Measurements from ENCODE around the gene FMNL2.

The FMNL2 gene

DNA sequence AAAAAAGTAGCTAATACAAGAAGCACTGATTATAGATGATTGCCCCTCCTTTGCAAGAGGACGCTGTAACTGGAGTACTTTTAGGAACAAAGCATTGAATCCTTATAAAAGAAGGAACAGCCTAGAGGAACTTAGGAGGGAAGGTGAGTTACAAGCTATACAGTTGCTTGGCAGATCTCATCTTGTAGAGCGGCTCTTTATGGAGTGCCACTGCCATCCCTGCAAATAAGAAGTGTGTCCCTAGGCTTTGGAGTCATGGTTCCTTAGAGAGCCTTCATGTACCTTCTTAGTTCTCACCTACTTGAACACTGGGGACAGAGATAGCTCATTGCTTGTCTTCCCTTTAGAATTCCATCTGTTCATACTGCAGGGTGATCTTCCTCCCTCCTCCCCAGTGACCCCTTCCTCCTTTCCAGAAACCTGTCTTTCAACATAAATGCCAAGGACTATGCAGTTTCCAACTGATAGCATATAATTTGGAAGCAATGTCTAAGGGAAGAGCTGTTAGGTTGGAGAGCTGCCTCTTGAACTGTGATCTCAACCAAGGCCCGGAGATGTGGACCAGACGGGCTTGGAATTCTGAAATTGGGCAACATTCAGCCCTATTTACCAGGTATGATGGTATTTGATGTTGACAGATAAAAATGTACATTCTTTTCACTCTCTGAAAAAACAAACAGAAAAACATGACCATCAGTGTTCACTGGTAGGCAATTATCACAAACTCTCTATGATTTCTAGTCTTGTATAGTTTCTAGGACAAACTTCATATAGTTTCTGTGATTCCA lies 7.5 kb downstream of the FMNL2 start:
- H3K4me1 ChIP-seq (ENCODE audit: control insufficient read depth, insufficient read depth, low read length), result peaks cover 4% of the 10 kb centered on the region
- H3K4me2 ChIP-seq (ENCODE audit: low read length), result no peak overlapping the region
- no peaks in the 10 kb centered on the region for H3K27me3 ChIP-seq (ENCODE audit: control insufficient read depth, insufficient read depth, low read length)
- H3K36me3 ChIP-seq (ENCODE audit: insufficient read depth, low read length), result peaks cover 4% of the 10 kb centered on the region
- no peak overlapping the region for H3K4me3 ChIP-seq (ENCODE audit: low read length)
- no peaks in the 10 kb centered on the region for H3K9me3 ChIP-seq (replicated peaks; ENCODE audit: low read length)
- no peak overlapping the region for H3K9ac ChIP-seq (ENCODE audit: low read depth, low read length)

GRCh38 chr2:152343426-152343825 lies 8.5 kb downstream of the FMNL2 start:
- H3K4me3 ChIP-seq (ENCODE audit: low read length), result no peak overlapping the region
- H3K9me3 ChIP-seq (replicated peaks; ENCODE audit: low read length), result no peaks in the 10 kb centered on the region
- H3K36me3 ChIP-seq (ENCODE audit: insufficient read depth, low read length), result peaks cover 4% of the 10 kb centered on the region
- no peaks in the 10 kb centered on the region for H3K27me3 ChIP-seq (ENCODE audit: control insufficient read depth, insufficient read depth, low read length)
- no peak overlapping the region for H3K9ac ChIP-seq (ENCODE audit: low read depth, low read length)
- no peak overlapping the region for H3K4me2 ChIP-seq (ENCODE audit: low read length)
- no peaks in the 10 kb centered on the region for H3K4me1 ChIP-seq (ENCODE audit: control insufficient read depth, insufficient read depth, low read length)

DNA sequence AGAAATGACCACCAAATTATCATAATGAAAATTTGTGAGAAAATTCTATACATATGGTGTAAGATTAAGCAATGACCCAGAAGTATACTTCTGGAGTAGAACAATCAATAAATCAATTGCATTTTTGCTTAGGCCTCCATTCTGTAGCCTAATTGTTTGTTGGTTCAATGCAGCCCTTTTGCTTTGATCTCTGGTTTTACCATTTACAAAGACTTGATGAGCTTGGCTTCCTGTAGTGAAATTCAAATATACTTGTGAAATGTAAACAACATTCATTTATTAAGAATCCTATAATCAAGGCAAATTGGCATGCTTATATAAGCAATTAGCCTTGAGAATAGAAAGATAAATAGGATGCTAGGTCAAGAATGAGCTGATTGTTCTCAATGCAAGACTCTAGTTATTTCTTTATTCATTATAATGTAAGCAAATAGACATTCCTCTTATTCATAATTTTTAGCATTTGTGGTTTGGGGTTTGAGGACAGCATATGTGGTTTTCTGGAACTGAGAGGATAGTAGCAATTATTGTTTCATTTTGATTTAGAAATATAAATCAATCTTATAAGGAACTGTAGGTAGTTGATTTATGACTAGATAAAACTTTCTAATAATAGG lies 9.7 kb downstream of the FMNL2 start:
- Histone ChIP-seq H3K27me3 (ENCODE audit: control insufficient read depth, insufficient read depth, low read length) (no peaks in the 10 kb centered on the region), H3K9ac (ENCODE audit: low read depth, low read length) (no peak overlapping the region), H3K9me3 (replicated peaks; ENCODE audit: low read length) (no peaks in the 10 kb centered on the region), H3K36me3 (ENCODE audit: insufficient read depth, low read length) (peaks cover 4% of the 10 kb centered on the region), H3K4me3 (ENCODE audit: low read length) (no peak overlapping the region), H3K4me2 (ENCODE audit: low read length) (no peak overlapping the region), H3K4me1 (ENCODE audit: control insufficient read depth, insufficient read depth, low read length) (no peaks in the 10 kb centered on the region)

GRCh38 chr2:152347076-152347475 lies 12.1 kb downstream of the FMNL2 start:
- Histone ChIP-seq H3K4me2 (ENCODE audit: low read length) (no peak overlapping the region), H3K9ac (ENCODE audit: low read depth, low read length) (no peak overlapping the region), H3K36me3 (ENCODE audit: insufficient read depth, low read length) (peaks cover 4% of the 10 kb centered on the region), H3K27me3 (ENCODE audit: control insufficient read depth, insufficient read depth, low read length) (no peaks in the 10 kb centered on the region), H3K4me3 (ENCODE audit: low read length) (no peak overlapping the region), H3K9me3 (replicated peaks; ENCODE audit: low read length) (no peaks in the 10 kb centered on the region), H3K4me1 (ENCODE audit: control insufficient read depth, insufficient read depth, low read length) (no peaks in the 10 kb centered on the region)

DNA sequence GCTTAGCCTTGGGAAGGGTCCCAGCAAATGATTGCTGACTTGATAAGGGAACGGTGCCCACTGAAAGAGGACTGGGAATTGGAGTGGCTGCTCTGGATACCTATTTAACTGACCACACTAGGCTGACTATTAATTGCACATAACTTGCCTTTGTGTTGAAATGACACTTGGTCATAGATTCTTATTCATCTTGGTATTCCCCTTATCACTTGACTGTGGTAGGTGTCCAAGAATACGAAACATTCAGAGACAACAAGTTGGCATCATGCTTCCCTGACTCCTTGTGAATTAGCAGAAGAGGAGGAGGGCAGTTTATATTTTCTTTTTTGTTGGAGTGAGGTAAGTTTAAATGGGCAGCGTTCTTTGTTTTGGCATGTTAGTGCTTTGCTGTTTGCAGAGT lies 13.4 kb downstream of the FMNL2 start:
- no peak overlapping the region for H3K4me2 ChIP-seq (ENCODE audit: low read length)
- H3K4me3 ChIP-seq (ENCODE audit: low read length), result no peak overlapping the region
- H3K36me3 ChIP-seq (ENCODE audit: insufficient read depth, low read length), result no peaks in the 10 kb centered on the region
- no peaks in the 10 kb centered on the region for H3K27me3 ChIP-seq (ENCODE audit: control insufficient read depth, insufficient read depth, low read length)
- H3K9me3 ChIP-seq (replicated peaks; ENCODE audit: low read length), result no peaks in the 10 kb centered on the region
- H3K9ac ChIP-seq (ENCODE audit: low read depth, low read length), result no peak overlapping the region
- no peaks in the 10 kb centered on the region for H3K4me1 ChIP-seq (ENCODE audit: control insufficient read depth, insufficient read depth, low read length)

- peaks cover 4% of the 10 kb centered on the region for H3K4me1 ChIP-seq (ENCODE audit: control insufficient read depth, insufficient read depth, low read length)
- no peak overlapping the region for H3K9ac ChIP-seq (ENCODE audit: low read depth, low read length)
- no peak overlapping the region for H3K4me2 ChIP-seq (ENCODE audit: low read length)
Observed at GRCh38 chr2:152349416-152349815, 14.4 kb downstream of the FMNL2 start.

DNA sequence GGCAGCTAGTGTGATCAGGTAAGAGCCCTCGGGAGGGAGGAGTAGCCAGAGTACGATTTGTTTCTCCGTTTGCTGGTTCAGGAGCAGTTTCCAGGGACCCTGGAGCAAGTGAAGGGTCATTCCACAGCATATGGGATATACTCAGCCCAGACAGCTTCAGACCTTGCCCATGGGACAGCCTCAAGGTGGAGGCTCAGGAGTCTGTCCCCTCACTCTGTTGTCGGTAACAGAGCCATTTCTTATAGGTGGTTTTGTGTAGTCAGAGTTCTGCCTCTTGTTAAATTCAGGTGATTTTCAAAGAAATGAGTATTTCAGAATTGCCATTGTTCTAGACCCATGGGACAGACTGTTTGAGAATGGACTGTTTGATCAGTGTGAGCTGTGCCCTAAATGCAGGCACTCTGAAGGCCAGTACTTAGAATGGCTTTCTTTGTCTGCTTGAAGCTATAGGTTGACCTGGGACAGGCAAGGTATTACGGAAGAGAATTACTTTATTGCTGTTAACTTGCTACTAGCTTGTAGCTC lies 15.2 kb downstream of the FMNL2 start:
- no peak overlapping the region for H3K4me2 ChIP-seq (ENCODE audit: low read length)
- no peak overlapping the region for H3K4me3 ChIP-seq (ENCODE audit: low read length)
- H3K4me1 ChIP-seq (ENCODE audit: control insufficient read depth, insufficient read depth, low read length), result peaks cover 12% of the 10 kb centered on the region
- no peaks in the 10 kb centered on the region for H3K36me3 ChIP-seq (ENCODE audit: insufficient read depth, low read length)
- no peak overlapping the region for H3K9ac ChIP-seq (ENCODE audit: low read depth, low read length)
- H3K9me3 ChIP-seq (replicated peaks; ENCODE audit: low read length), result no peaks in the 10 kb centered on the region
- no peaks in the 10 kb centered on the region for H3K27me3 ChIP-seq (ENCODE audit: control insufficient read depth, insufficient read depth, low read length)

More at GRCh38 chr2:152349416-152349815, 14.4 kb downstream of the FMNL2 start:
- H3K27me3 ChIP-seq (ENCODE audit: control insufficient read depth, insufficient read depth, low read length), result no peaks in the 10 kb centered on the region
- no peaks in the 10 kb centered on the region for H3K36me3 ChIP-seq (ENCODE audit: insufficient read depth, low read length)
- no peak overlapping the region for H3K4me3 ChIP-seq (ENCODE audit: low read length)
- H3K9me3 ChIP-seq (replicated peaks; ENCODE audit: low read length), result no peaks in the 10 kb centered on the region

DNA sequence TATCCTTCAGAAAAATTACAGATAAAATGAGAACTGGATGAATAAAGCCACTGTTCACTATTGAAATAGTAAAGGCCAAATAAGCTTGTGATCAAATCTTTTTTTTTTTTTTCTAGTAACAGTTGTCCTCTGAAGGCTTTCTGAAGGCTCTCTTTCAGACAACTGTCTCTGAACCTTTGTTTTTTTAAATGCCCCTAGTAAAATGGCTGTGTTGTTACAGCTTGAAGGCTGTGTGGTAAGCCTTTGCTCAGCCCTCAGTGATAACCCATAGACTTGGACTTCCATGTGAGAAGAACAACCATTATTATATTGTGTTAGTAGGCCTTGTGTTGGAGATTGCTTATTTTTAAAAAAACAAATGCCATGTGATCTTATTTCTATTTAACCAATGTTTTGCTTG lies 17.6 kb downstream of the FMNL2 start:
- Histone ChIP-seq H3K27me3 (ENCODE audit: control insufficient read depth, insufficient read depth, low read length) (no peaks in the 10 kb centered on the region), H3K4me2 (ENCODE audit: low read length) (no peak overlapping the region), H3K9ac (ENCODE audit: low read depth, low read length) (no peak overlapping the region), H3K36me3 (ENCODE audit: insufficient read depth, low read length) (no peaks in the 10 kb centered on the region), H3K4me3 (ENCODE audit: low read length) (no peak overlapping the region), H3K4me1 (ENCODE audit: control insufficient read depth, insufficient read depth, low read length) (peaks cover 15% of the 10 kb centered on the region), H3K9me3 (replicated peaks; ENCODE audit: low read length) (no peaks in the 10 kb centered on the region)

GRCh38 chr2:152353364-152353763 lies 18.4 kb downstream of the FMNL2 start:
- Histone ChIP-seq H3K9me3 (replicated peaks; ENCODE audit: low read length) (no peaks in the 10 kb centered on the region), H3K27me3 (ENCODE audit: control insufficient read depth, insufficient read depth, low read length) (no peaks in the 10 kb centered on the region), H3K4me1 (ENCODE audit: control insufficient read depth, insufficient read depth, low read length) (peaks cover 15% of the 10 kb centered on the region), H3K36me3 (ENCODE audit: insufficient read depth, low read length) (no peaks in the 10 kb centered on the region), H3K4me3 (ENCODE audit: low read length) (no peak overlapping the region), H3K9ac (ENCODE audit: low read depth, low read length) (no peak overlapping the region), H3K4me2 (ENCODE audit: low read length) (no peak overlapping the region)

- Histone ChIP-seq H3K4me3 (ENCODE audit: low read length) (no peak overlapping the region), H3K4me2 (ENCODE audit: low read length) (no peak overlapping the region), H3K9me3 (replicated peaks; ENCODE audit: low read length) (no peaks in the 10 kb centered on the region), H3K27me3 (ENCODE audit: control insufficient read depth, insufficient read depth, low read length) (no peaks in the 10 kb centered on the region), H3K9ac (ENCODE audit: low read depth, low read length) (no peak overlapping the region), H3K36me3 (ENCODE audit: insufficient read depth, low read length) (no peaks in the 10 kb centered on the region), H3K4me1 (ENCODE audit: control insufficient read depth, insufficient read depth, low read length) (peaks cover 15% of the 10 kb centered on the region)
Observed at GRCh38 chr2:152354069-152354755, 19.2 kb downstream of the FMNL2 start.

DNA sequence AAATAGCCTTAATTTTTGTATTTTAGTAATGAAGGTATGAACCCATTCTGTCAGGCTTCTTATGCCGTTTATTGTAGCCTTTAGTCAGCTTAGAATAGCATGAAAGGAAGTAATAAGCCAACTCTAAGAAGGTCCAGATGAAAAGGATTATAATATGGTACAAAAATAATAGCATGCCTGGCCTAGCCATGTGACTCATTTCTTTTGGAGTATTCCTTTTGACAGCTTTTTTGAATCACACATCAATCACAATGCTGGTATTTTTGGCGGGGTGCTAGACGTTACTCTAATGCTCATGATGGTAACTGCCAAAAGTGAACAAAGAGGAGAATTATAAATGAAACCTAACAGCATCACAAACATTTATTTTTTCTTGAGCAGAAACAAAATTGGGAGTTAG lies 19.9 kb downstream of the FMNL2 start:
- no peak overlapping the region for H3K4me2 ChIP-seq (ENCODE audit: low read length)
- H3K9ac ChIP-seq (ENCODE audit: low read depth, low read length), result no peak overlapping the region
- H3K27me3 ChIP-seq (ENCODE audit: control insufficient read depth, insufficient read depth, low read length), result no peaks in the 10 kb centered on the region
- no peaks in the 10 kb centered on the region for H3K9me3 ChIP-seq (replicated peaks; ENCODE audit: low read length)
- no peak overlapping the region for H3K4me3 ChIP-seq (ENCODE audit: low read length)
- no peaks in the 10 kb centered on the region for H3K36me3 ChIP-seq (ENCODE audit: insufficient read depth, low read length)
- H3K4me1 ChIP-seq (ENCODE audit: control insufficient read depth, insufficient read depth, low read length), result peaks cover 15% of the 10 kb centered on the region

Measured in skeletal muscle satellite cell (primary cell).